Fibroblast of skin of left quadriceps (primary cell): ENCODE data around the gene SMARCAD1.
A peak's percentile ranks its signal among the peaks of the same experiment; 100 is the strongest.
"Not testable (repeated sequence)": the region's sequence is repeated elsewhere in the genome, so short reads cannot be mapped to it uniquely, and the experiment has no call there.

ENCODE experiments used
- DNase-seq, 2 experiments: peaks; one replicate each; pipeline ENCODE4 v3.0.0-alpha.2; 2013; ENCODE audit warnings: low read depth in 2 of 2

The SMARCAD1 gene

DNA sequence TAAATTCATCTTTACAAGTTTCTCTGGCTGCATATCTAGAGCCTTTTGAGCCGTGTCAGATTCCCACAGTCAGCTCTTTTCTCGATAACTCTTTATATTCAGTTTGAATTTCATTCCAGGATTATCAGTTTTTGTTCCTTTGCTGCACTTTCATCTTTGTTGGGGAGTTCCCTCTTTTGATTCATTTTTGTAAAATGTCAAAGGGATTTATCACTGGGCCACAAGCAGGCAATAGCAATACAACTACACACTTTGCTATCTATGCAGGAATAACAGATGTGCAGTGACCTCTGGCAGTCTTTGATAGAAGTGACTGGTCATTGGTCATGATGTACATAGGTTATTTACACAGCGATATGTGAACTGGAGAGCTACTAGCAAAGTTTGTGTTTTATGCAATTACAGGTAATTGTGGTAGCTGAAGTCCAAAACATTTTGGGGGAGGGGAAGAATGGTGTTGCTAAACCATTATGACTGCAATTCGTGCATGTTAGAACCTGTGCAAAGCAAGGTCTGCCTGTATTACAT is 91.1 kb downstream of the SMARCAD1 start:
- no peak for DNase-seq

DNA sequence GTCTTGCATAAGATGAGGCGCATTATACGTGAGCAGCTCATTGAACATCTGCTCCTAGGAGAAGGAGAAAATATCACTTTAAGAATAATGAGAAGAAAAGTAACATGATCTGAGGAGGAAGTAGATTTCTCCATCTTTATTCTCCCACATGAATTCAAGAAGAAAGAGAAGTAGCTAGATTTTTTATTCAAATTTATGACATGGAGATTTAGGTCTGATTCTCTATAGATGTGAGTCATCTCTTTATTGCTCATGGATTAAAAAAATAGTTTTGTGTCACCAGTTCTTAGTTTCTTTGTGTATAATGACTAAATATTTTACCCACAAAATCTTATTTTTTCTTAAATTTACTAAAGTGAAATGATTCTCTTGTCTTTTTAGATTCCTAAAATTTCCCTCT is 94.5 kb downstream of the SMARCAD1 start:
- no peak for DNase-seq

DNA sequence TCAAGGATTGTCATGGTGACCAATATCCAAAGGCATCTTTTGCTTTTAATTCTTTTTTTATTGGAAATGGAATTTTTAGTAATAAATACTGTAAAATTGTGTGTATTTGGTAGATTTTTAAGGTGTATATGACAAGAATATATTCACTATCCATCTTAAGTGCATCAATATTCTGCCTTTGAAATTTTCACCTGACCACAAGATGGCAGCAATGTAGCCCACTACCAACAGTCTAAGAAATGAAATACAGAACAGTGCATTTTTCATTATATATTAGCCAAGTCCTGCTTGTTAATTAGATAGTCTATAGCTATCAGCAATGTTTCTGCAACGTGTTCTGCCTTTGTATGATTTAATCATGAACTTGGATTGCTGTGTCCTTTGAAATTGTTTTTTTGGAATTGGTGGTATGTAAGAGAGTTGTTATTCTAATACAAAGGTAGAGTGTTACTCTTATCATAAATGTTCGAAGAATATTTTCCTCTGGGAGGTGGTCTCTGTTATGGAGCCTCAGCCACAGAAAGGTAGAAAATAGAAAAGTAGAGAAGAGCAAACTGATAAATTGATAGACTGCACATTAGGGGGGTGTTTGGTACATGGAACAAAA is 96.8 kb downstream of the SMARCAD1 start:
- DNase-seq = peak in 1 of 2 experiments; percentile 10

DNA sequence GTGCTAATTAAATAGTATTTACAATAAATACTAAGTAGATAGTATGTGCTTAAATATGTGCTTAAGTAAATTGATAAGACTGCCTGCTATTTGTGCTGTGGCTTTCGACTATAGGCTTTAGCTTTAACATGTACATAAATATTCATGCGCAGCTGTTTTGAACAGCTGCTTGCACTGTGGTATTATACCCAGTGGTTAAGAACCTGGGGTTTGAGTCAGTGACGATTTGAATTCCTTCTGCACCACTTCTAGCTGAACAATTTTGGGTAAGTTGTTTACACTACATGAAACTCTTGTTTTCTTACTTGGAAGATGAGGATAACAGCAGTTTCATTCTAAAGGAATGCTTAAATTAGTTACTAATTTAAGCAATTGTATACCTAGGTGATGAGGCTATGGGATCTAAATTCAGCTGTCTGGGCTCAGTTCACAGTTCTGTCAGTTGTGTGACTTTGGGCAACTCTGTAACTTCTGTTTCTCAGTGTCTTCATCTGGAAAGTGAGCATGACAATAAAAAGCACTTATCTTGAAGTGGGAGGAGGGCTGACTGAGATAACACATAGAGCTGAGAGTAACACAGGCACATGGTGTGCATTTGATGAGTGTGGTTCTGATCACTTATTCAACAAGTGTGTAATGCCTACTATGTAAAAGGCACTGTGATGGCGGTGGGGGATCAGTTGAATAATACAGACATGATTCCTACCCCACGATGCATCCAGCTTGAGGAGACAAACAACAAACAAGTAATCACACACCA is 98.0 kb downstream of the SMARCAD1 start:
- no peak for DNase-seq

DNA sequence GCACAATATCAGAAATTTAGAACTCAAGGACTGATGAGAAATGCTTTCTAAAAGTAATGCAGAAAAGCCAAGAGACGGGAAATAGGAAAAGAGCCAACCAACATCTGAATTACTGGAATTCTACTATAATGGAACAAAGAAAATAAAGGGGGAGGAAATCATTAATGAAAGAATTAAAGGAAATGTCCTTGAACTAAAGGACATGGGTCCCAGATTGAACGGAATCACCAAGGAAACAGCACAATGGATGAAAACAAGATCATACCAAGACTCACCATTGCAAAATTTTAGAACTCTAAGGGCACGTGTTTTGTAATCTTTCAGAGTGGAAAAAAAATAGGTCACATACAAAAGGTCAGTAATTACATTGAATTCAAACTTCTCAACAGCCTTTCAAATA is 99.0 kb downstream of the SMARCAD1 start:
- no peak for DNase-seq

DNA sequence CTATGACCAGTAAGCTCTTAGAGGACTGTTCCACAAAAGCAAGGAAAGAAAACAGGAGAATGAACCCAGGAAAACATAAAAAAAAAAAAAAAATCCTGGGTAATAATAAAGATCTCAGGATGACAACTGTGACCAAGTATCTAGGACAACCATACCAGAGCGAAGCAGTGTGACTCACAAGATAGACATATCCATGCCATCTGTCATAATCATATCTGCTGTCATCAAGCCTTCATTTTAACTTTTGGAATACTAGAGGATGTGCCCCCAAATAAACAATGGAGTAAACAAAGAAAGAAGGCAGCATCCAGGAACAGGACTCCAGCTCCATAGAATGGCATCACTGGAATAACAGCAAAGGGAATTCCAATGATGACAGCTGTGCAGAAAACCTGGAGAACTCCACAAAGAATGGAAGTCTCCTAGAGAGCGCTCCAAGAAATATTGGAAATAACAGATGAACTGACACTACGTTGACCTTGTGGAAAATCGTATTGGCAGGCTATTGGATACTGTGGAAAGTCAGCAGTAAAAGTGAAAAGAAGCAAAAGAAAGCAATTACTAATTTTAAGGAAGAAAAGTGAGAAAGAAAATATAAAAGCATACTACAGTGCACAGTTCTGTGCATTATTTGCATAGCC is 99.7 kb downstream of the SMARCAD1 start:
- DNase-seq = no peak

DNA sequence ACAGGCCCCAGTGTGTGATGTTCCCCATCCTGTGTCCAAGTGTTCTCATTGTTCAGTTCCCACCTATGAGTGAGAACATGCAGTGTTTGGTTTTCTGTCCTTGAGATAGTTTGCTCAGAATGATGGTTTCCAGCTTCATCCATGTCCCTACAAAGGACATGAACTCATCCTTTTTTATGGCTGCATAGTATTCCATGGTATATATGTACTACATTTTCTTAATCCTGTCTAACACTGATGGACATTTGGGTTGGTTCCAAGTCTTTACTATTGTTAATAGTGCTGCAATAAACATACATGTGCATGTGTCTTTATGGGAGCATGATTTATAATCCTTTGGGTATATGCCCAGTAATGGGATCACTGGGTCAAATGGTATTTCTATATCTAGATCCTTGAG is 112.3 kb downstream of the SMARCAD1 start:
- not testable (repeated sequence) for DNase-seq

DNA sequence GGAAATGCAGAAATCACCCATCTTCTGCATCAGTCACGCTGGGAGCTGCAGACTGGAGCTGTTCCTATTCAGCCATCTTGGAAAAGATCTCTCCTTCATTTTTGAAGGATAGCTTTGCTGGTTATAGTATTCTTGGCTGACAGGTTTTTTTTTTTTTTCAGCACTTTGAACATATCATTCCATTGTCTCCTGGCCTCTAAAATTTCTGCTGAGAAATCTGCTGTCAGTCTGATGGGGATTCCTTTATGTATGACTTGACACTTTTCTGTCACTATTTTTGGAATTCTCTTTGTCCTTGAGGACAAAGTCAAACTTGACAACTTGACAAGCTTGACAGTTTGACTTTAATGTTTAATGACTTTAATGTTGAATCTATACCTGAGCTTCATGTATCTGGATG is 118.2 kb downstream of the SMARCAD1 start:
- DNase-seq = no peak

DNA sequence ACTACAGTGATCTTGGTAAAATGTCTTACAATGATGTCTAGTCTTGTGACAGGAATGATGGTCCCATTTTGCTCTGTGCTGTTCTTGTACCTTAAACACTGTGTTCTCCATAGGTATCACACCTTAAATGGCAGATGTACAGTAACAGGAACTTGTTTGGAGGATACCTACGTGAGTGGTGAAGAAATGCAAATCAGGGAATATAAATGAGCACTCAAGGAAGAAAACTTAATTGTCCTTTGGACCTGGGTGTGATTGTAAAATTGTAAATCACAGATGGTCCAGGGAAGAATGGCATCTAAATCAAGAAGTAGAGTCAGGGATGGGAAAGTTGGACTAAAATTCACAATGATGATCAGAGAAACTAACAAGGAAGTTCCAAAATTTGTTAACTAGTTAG is 122.3 kb downstream of the SMARCAD1 start:
- no peak for DNase-seq

DNA sequence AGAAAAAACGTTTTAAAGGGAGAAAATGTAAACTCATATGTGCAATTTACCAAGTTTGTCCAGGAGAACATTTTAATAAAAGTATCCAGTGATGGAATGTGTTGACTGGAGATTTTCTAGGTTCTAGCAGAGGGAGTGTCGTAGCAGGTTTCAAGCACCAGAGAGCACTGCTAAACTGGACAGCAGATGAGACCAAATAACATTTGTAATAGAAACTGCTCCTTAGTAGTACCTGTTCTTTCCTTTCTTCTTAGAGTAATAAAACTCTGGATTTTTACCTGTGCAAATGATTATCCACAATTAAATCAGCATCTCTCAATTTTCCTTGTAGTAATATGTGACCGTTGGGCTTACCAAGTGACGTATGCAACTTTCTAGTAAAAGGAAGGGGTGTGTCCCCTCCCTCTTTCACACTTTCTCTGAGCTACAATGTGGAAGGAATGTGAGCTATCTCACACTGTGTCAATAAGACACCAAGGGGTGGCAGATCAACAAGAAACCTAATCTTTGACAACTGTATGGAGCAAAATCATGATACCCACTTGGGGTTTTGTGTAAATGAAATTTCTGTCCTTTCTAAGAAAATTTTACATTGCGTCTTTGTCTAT is 125.4 kb downstream of the SMARCAD1 start:
- DNase-seq = no peak

DNA sequence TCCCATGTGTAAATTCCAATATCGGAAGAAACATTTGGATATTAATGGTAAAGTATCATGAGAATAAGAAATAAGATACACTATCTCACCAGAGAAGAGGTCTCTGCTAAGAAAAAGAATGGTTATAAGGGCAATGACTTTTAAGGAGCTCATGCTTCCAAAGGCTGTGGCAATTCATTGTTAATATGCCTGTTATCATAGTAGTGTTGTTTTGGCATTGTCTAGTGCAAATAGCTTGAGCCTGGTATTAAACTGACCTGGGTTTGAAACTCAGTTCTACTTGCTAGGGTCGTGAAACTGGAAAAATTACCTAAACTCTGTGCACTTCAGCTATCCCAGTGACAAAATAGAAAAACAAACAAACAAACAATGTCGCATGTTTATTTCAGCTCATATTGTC is 126.2 kb downstream of the SMARCAD1 start:
- no peak for DNase-seq

DNA sequence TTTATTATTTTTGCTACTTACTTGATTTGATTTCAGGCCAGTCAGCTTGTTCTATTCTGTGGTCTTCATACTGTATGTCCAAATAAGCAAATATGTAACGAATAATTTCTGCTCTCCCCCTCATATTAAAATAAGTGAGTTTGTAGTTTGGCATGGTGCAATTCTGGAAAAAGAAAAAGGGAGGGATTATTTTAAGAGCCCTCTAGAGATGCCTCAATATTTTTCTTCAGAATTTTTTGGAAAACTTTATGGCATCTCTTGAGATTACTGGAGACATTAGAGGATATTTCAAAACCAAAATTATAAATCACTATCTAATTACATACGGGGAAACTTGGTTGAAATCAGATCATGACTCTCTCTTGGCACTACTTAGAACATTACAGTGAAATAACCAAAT is 126.8 kb downstream of the SMARCAD1 start:
- DNase-seq = peak; percentile 15 to 17

DNA sequence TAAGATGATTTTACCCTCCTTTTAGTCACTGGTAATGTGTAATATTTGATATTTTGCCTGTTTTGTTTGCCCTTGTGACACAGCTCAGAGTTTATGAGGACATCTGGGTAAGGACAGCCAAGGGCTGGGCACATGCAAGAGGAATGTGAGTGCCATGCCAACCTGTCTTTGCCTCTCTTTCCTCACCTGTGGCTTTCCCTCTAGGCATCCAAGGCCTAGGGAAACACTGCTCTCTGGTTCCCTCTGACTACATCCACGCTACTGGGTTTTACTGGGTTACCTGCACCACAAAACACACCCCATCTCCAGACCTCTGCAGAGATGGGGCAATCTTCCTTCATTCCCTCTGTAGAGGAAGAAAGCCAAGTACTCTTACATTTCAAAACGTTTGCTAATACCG is 127.3 kb downstream of the SMARCAD1 start:
- no peak for DNase-seq

DNA sequence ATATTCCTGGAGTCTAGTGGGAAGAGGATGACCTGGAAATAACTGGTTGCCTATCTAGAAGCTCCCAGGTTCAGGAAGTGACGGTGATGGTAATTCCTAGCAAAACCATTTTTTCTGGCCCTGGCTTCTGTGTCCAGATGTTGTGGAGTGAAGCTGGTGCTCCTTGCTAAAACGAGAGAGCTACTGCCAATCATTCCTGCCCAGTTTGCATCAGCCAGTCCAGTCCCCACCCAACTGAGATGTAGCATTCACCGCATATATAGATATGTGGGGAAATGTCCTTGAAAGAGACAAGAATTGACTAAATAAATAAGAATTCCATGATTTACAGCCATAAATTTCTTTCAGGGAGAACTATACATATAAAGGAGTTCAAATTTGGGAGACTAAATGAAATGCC is 128.6 kb downstream of the SMARCAD1 start:
- DNase-seq = no peak

DNA sequence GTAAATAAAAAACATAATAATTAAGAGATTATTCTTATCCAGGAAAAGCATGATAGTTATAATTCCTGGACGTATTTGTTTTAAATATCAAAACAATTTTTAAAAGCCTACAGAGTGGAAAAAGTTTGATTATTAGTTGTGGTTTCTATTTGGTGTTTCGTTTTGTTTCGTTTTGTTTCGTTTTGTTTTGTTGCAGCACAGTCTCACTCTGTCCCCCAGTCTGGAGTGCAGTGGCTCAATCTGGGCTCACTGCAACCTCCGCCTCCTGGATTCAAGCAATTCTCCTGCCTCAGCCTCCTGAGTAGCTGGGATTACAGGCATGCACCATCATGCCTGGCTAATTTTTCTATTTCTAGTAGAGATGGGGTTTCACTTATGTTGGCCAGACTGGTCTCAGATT is 129.1 kb downstream of the SMARCAD1 start:
- not testable (repeated sequence) for DNase-seq

DNA sequence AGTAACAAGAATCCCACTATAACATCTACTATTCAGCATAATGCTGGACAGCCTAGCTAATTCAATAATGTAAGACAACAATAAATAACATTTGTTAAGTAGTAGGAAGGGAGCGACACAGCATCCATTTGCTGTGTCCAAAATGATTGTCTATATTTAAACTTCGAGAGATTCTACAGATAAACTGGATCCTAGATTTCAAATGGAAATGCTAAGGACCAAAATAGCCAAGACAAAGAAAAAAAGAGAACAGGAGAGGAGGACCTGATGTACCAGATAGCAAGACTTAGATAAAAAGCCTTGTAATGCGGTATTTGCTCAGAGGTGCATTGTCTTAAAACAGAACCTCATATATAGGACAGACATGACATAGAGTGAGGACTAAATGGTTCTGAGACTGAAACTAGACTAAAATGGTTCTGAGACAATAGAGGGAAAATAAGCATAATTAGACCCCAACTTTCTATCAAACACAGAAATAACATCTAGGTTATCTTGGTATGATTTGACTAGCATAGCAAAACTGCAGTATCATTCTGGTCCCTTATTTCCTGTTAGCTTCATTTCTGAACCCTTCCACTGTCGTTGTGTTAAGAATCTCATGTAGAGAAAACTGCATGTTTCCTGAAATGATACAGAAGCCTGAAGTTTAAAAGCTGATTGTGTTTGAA is 131.2 kb downstream of the SMARCAD1 start:
- no peak for DNase-seq

DNA sequence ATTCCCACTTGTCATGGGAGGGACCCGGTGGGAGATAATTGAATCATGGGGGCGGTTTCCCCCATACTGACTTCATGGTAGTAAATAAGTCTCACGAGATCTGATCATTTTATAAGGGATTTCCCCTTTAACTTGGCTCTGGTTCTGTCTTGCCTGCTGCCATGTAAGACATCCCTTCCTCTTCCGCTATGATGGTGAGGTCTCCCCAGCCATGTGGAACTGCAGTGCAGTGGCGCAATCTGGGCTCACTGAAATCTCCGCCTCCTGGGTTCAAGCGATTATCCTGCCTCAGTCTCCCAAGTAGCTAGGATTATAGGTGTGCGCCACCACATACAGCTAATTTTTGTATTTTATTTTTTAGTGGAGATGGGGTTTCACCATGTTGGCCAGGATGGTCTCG is 132.1 kb downstream of the SMARCAD1 start:
- no peak for DNase-seq
